GM19468 (cell line): Measurements from ENCODE around the gene IL27RA.

ENCODE experiments used
- ATAC-seq: cut with Tn5 transposase; IDR thresholded peaks from one replicate; pipeline ENCODE4 v1.9.1; 2021; ENCODE audit warnings: mild to moderate bottlenecking, moderate library complexity, moderate number of reproducible peaks; ENCODE audit not compliant: unreplicated experiment; ENCODE audit errors: extremely low read depth

Gene IL27RA

GRCh38 chr19:14081797-14082674 is 50.5 kb downstream of the IL27RA start:
- ATAC-seq = no peak

- no peak for ATAC-seq
Measured at GRCh38 chr19:14082675-14082960, 51.1 kb downstream of the IL27RA start.

DNA sequence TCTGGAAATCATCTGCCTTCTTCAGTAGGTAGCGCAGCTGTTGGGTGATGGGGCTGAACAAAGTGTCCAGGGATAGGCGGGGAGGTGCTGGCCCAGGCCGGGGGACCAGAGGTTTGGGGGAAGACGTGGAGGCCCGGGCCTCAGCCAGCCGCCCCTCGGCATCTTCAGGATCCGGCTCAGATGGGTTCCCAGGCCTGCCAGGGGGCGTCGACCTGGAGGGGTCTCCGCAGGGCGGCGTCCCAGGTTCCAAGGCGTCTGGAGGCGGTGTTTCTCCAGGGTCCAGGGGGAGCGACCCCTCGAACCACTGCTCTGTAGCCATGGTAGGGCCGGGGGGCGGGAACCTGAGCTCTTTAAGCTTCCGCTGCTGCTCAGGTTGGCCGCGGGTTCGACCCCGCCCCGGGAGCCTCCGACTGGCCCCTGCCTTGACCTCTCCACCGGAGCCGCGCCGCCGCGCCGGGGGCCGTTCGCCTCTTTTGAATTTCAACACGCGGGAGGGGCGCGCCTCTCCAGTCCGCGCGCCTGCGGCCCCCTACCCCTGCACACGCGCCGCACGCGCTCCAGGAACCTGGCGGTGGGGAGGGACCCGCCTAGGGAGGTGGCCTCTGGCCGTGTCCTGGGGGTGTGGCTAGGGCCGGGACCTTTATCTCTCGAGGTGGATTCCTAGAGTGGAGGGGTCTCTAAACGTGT is 53.9 kb downstream of the IL27RA start, which contains the start of gene C19orf67:
C19orf67 (minus strand) TSS at position 475 of the 687 bp plus-strand sequence; CDS start at position 319, 156 bp downstream.
- no peak for ATAC-seq

DNA sequence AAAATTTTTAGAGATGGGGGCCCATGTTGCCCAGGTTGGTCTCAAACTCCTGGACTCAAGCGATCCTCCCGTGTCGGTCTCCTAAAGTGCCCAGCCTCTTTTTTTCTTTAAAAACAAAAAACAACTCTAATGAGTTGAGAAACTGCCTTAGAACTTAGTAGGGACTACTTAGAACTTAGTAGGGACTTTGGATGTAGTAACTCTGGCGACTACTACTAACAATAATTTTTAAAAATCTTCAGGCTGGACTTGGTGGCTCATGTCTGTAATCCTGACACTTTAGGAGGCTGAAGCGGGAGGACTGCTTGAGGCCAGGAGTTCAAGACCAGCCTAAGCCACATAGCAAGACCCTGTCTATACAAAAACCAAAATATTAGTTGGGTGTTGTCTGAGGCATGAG is 54.5 kb downstream of the IL27RA start:
- ATAC-seq = no peak

DNA sequence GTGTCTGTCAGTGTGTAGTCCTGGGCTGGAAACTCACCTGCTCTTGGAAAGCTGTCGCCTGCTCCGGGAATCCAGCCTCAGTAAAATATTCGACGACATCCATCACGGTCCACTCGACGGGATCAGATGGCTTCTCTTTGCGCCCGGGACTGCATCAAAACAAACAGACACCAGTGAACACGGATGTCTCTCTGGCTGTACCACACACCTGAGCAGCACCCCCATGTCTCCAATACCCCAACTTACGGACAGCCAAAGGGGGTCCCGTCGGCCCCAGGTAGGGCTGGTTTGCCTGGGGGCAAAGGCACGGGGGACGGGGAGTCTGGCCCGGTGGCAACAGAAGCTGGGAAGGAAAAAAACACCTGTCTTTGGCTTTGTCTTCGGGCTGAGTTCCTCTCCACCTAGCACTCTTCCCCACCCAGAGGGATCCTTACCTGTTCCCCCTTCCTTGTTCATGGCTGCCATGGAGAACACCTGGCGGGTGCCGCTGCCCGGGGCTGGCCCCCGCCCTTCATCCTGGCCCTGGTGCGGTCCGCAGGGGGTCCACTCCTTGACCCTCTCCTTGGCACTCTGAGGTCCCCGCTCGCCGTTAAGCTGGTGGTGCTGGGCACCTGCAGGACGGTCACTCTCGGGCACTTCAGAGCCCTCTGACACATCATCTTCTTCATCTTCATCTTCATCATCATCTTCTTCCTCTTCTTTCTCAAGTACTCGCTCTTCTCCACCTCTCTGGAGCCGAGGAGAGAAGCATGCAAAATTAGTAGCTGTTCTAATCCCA is 57.3 kb downstream of the IL27RA start:
- ATAC-seq = no peak

DNA sequence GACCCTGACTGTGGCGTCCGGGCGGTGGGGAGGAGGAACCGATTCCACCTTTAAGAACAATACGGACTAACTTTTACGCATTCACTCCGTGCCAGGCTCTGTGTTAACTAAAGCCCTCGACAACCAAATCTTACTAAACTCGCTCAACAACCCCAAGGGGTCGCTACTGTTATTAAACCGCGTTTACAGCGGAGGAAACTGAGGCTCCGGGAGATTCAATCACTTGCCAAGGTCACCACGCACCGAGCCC is 57.8 kb downstream of the IL27RA start:
- no peak for ATAC-seq

DNA sequence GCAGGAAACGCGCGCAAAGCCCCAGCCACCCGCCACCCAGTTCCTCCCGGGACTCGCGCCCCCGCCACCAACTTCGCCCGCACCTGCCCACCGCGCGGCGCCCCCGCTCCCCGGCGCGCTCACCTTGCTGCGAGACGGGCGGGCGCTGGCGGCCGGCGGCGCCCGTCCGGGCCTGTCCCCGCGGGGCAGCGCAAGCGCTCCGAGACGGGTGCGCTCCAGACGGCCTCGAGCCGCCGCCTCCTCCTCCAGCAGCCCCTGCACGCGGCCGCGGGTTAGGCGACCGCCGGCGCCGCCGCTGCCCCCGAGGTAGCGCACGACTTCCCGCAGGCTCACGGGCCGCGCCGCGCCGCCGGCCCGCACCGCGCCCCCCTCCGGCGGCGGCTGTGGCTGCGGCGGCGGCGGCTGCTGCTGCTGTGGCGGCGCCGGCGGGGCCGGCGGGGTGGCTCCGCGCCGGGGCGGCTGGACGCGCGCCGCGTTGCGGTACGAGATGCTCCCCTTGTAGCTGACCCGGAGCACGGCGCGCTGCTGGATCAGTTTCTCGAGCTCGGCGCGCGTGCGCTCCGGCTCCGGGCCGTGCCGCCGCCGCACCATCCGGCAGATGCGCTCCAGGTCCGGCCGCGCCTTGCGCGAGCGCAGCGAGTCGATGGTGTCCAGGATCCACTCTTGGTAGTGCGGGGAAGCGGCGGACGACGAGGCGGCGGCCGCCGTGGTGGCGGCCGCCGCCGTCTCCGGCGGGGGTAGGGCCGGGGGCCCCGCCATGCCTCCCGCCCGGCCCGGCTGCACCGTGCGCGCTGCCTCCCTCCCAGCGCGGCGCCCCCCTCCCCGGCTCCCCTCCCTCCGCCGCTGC is 58.3 kb downstream of the IL27RA start:
- ATAC-seq = no peak

GRCh38 chr19:14090509-14091080 is 59.0 kb downstream of the IL27RA start, which contains the start of gene SAMD1:
TSS of gene SAMD1 (minus strand) at chr19:14090751.
- no peak for ATAC-seq

GRCh38 chr19:14091081-14091812 is 59.7 kb downstream of the IL27RA start:
- peak; percentile 37 for ATAC-seq

GRCh38 chr19:14091813-14092462 is 60.4 kb downstream of the IL27RA start:
- no peak for ATAC-seq

- no peak for ATAC-seq
Measured at GRCh38 chr19:14093117-14093823, 61.7 kb downstream of the IL27RA start.

DNA sequence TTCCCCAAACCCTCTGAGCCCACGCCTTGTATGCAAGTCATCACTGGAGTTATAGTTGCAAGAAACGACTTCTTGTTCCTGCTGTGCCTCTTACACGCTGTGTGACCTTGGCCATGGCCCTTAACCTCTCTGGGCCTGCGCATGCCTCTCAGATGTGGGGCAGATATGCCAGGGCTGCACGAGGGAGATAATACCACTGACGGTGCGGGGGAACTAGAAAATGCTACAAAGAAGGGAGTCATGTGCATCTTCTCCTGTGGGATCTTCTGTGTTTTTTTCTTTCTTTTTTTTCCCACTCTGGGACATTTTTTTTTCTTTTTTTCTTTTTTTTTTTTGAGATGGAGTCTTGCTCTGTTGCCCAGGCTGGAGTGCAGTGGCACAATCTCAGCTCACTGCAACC is 63.3 kb downstream of the IL27RA start:
- ATAC-seq = no peak

DNA sequence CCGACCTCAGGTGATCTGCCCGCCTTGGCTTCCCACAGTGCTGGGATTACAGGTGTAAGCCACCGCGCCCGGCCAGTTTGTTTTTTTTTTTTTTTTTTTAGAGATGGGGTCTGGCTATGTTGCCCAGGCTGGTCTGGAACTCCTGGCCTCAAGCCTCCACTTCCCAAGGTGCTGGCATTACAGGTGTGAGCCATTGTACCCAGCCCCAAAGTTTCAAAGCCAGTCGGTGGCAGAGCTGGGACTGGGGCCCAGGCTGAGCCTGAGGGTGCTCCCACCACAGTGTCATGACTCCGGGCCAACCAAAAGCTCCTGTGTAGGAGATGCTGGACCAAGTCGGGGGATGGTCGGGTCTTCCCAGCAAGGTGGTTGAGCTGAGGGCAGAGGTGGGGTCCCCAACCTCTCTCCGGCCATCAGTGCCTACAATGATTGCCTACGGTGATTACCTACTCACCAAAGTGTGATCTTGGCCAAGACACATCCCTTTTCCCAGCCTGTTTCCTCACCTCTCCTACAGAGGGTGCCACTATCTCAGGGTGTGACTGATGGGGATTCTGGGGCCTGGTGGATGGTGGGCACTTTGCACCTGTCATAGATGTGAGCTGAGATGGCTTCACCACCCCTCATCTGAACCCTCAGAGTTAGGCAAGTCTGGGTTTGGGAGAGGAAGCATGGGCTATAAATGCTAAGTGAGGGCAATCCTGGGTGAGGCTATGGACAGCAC is 64.9 kb downstream of the IL27RA start:
- no peak for ATAC-seq

GRCh38 chr19:14097532-14098151 is 66.1 kb downstream of the IL27RA start:
- no peak for ATAC-seq

DNA sequence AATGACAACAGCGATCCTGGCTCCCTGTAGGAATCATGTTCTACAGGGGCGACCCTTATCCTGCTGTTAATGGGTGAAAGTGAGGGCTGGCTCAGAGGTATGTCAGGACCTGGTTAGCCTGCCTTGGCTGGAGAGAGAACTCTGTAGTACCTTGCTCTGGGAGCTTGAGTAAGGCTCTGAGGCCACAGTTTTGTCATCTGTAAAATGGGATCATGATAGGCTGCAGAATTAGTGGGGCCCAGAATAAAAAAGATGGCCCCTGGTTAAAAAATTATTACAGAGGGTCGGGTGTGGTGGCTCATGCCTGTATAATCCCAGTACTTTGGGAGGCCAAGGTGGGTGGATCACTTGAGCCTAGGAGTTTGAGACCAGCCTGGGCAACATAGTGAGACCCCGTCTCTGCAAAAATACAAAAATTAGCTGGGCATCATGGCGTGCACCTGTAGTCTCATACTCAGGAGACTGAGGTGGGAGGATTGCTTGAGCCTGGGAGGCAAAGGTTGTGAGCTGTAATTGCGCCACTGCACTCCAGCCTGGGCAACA is 69.5 kb downstream of the IL27RA start:
- no peak for ATAC-seq

- no peak for ATAC-seq
Measured at GRCh38 chr19:14102102-14102696, 70.6 kb downstream of the IL27RA start.
